T47D (cell line): Measurements from ENCODE around the gene PRDM8.

ENCODE experiments used
- DNase-seq, 2 experiments: peaks; one replicate each; pipeline versions ENCODE4 v3.0.0 to v3.0.0-alpha.2; 2011 to 2012; ENCODE audit warnings: low read depth in 1 of 2, low spot score in 1 of 2
- JUND ChIP-seq: IDR thresholded peaks from 2 replicates; pipeline ENCODE4 v1.6.1; 2012; ENCODE audit warnings: low read depth
- in situ Hi-C: cut with HindIII; loops from 2 replicates; pipeline ENCODE4 v1.10.0; 2016; ENCODE audit warnings: low sequenced_read_pairs, low pct_unique_long_range_greater_than_20kb

Gene PRDM8

GRCh38 chr4:80197601-80198440 lies 518 bp downstream of the PRDM8 start:
- TF ChIP-seq JUND, result no peak
- no peak for DNase-seq
- in situ Hi-C loops, result no loop called here

- in situ Hi-C loops, result no loop called here
- no peak for TF ChIP-seq JUND
- no peak for DNase-seq
Observed at GRCh38 chr4:80198441-80198837, 1.1 kb downstream of the PRDM8 start.

DNA sequence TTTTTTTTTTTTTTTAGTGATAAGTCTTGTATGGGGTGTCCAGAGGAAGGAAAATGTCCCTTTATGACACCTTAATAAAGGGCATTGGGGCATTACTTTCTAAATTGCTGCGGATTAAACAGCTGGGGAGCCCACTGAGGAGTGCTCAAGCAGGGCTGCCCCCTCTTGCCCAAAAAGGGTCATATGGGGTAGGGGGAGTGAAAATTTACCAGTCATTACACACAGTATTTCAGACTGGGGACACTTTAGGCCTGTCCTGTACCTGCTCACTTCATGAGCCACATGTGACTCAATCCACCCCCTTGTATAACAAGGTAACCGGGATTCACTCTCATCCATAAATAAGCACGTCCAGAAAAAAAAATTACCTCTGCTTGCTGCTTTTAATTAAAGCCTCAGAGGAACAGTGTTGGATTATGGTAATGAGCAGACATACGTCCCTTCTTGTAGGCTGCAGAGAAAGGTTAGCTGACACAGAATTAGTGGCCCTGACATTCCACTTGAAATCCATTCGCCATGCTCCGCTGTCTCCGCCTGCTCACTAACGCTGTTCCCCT lies 1.8 kb downstream of the PRDM8 start:
- DNase-seq, result no peak
- TF ChIP-seq JUND, result no peak
- in situ Hi-C loops, result no loop called here

DNA sequence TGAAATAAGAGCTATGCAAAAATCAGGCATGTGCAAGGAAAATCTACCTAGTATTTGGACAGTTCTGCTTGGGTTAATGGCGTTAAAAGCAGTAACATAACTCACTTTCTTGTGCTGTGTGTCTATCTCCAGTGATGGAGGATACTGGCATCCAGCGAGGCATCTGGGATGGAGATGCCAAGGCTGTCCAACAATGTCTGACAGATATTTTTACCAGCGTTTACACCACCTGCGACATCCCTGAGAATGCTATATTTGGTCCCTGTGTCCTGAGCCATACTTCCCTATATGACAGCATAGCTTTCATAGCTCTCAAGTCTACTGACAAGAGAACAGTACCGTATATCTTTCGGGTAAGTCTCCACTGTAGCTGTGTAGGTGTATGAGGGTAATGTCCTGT lies 2.6 kb downstream of the PRDM8 start:
- no peak for TF ChIP-seq JUND
- in situ Hi-C loops, result no loop called here
- DNase-seq, result no peak

DNA sequence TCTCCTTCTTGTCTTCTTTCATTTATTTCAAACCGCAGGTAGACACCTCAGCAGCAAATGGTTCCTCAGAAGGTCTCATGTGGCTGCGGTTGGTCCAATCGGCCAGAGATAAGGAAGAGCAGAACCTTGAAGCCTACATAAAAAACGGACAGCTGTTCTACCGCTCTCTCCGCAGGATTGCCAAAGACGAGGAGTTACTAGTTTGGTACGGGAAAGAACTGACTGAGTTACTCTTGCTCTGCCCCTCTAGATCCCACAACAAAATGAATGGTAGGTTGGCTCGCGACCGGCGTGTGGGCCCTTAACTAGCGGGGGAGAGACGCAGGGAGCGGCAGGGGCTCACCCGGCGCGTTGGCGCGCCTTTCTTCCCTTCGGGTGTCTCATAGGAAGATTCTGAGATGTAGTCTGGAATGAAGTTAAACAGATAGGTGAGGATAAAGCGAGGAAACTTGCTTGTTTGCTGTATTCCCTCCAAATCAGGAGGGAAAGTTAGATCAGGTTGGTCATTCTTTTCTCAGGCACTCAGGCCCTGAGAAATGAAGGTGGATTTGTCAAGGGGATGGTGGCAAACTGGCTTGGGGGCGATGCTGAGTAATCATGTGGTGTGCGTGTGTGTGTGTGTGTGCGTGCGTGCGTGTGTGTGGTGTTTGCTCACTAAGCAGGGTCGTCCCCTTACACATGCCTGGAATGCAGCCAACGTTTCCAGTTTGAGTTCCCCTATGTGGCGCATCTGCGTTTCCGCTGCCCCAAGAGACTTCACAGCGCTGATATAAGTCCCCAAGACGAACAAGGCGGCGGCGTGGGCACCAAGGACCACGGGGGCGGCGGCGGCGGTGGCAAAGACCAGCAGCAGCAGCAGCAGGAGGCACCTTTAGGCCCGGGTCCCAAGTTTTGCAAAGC lies 4.2 kb downstream of the PRDM8 start:
- no peak for TF ChIP-seq JUND
- DNase-seq, result no peak
- in situ Hi-C loops, result no loop called here

GRCh38 chr4:80202190-80202711 lies 4.9 kb downstream of the PRDM8 start:
- DNase-seq, result no peak
- no peak for TF ChIP-seq JUND
- in situ Hi-C loops, result no loop called here

DNA sequence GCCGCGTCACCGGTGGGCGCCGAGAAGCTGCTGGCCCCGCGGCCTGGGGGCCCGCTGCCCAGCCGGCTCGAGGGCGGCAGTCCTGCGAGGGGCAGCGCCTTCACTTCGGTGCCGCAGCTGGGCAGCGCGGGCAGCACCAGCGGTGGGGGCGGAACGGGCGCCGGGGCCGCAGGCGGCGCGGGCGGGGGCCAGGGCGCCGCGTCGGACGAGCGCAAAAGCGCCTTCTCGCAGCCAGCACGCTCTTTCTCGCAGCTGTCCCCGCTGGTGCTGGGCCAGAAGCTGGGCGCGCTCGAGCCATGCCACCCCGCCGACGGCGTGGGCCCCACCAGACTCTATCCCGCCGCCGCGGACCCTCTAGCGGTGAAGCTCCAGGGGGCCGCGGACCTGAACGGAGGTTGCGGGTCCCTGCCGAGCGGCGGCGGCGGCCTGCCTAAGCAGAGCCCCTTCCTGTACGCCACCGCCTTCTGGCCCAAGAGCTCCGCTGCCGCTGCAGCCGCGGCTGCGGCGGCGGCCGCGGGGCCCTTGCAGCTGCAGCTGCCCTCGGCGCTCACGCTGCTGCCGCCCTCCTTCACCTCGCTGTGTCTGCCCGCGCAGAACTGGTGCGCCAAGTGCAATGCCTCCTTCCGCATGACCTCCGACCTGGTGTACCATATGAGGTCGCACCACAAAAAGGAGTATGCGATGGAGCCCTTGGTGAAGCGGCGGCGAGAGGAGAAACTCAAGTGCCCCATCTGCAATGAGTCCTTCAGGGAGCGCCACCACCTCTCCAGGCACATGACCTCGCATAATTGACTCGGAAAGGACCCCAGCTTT lies 5.6 kb downstream of the PRDM8 start:
- in situ Hi-C loops, result no loop called here
- no peak for DNase-seq

GRCh38 chr4:80204433-80205011 lies 7.2 kb downstream of the PRDM8 start:
- TF ChIP-seq JUND, result no peak
- no peak for DNase-seq
- in situ Hi-C loops, result no loop called here

More for the DNA sequence above, 5.6 kb downstream of the PRDM8 start:
- TF ChIP-seq JUND, result no peak

- DNase-seq, result no peak
- in situ Hi-C loops, result no loop called here
- TF ChIP-seq JUND, result no peak
Observed at GRCh38 chr4:80206111-80206510, 8.8 kb downstream of the PRDM8 start.

- no peak for DNase-seq
- in situ Hi-C loops, result no loop called here
- no peak for TF ChIP-seq JUND
Observed at GRCh38 chr4:80206521-80207171, 9.3 kb downstream of the PRDM8 start.

GRCh38 chr4:80207172-80207583 lies 9.9 kb downstream of the PRDM8 start:
- in situ Hi-C loops, result no loop called here
- no peak for TF ChIP-seq JUND
- no peak for DNase-seq
